Hepatocyte (in vitro differentiated cells): ENCODE data around the gene VSIG10L.

Source experiments
- CTCF ChIP-seq: fragments of 200-600 bp; sonication (generic); IDR thresholded peaks from 2 replicates; pipeline ENCODE4 v1.5.1; 2016; ENCODE audit warnings: antibody characterized with exemption, mild to moderate bottlenecking; ENCODE audit not compliant: poor library complexity
- EZH2 ChIP-seq: fragments of 200-600 bp; sonication (generic); IDR thresholded peaks from 2 replicates; pipeline ENCODE4 v1.6.1; 2016; ENCODE audit warnings: antibody characterized with exemption, mild to moderate bottlenecking, borderline replicate concordance
- EZH2phosphoT487 ChIP-seq: fragments of 200-600 bp; sonication (generic); IDR thresholded peaks from one replicate; pipeline ENCODE4 v1.6.1; 2018; ENCODE audit warnings: antibody characterized with exemption, mild to moderate bottlenecking, low read depth, moderate library complexity; ENCODE audit not compliant: unreplicated experiment, severe bottlenecking

DNA sequence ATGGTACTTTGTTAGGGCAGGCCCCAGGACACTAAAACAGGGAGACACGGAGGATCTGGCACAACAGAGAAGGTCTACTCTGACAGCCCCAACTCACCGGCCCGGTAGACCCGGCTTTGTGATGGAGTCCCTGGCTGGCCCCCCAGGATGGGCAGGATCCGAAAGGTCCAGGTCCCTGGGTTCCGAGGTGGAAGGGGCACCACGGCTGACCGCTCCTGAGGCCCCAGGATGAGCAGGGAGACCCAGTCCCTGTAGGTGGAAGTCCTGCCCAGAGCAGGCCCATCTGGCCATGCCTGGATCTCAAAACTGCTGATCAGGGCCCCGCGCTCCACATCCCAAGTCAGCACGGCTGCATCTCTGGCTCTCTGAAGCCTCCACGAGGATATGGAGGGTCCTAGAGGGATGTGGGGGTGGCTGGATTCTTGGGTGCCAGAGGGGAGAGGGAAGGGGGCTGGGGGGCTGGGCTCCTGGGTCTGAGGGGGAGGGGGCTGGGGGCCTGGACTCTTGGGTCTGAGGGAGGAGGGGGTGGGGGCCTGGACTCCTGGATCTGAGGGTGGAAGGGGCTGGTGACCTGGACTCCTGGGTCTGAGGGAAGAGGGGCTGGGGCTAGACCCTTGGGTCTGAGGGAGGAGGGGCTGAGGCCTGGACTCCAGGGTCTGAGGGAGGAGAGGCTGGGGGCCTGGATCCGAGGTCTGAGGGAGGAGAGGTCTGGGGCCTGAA lies 4.6 kb downstream of the VSIG10L start:
- TF ChIP-seq CTCF (no peak), EZH2 (no peak), EZH2phosphoT487 (no peak)
